ENCODE measurements around the gene SPRED3.

The SPRED3 gene

GRCh38 chr19:38383184-38383583 is 5.3 kb upstream of the SPRED3 start:
- DNase-seq (ENCODE audit: low spot score) = no peak
- no peak for TF ChIP-seq CTCF (IDR thresholded peaks at IDR 0.05; ENCODE audit: extremely low read depth, missing control alignments)

- DNase-seq (ENCODE audit: low spot score) = no peak
- no peak for TF ChIP-seq CTCF (IDR thresholded peaks at IDR 0.05; ENCODE audit: extremely low read depth, missing control alignments)
These were observed 4.8 kb upstream of the SPRED3 start for GRCh38 chr19:38383743-38384142.

- no peak for TF ChIP-seq CTCF (IDR thresholded peaks at IDR 0.05; ENCODE audit: extremely low read depth, missing control alignments)
- no peak for DNase-seq (ENCODE audit: low spot score)
These were observed 4.1 kb upstream of the SPRED3 start for GRCh38 chr19:38384209-38385027.

- DNase-seq (ENCODE audit: low spot score) = no peak
- no peak for TF ChIP-seq CTCF (IDR thresholded peaks at IDR 0.05; ENCODE audit: extremely low read depth, missing control alignments)
These were observed 3.3 kb upstream of the SPRED3 start for GRCh38 chr19:38385057-38385803.

- DNase-seq (ENCODE audit: low spot score) = peak; percentile 56
- no peak for TF ChIP-seq CTCF (IDR thresholded peaks at IDR 0.05; ENCODE audit: extremely low read depth, missing control alignments)
These were observed 2.7 kb upstream of the SPRED3 start for GRCh38 chr19:38385804-38386257.

- TF ChIP-seq CTCF (IDR thresholded peaks at IDR 0.05; ENCODE audit: extremely low read depth, missing control alignments) = no peak
These were observed 2.1 kb upstream of the SPRED3 start for GRCh38 chr19:38386300-38386970.

More at GRCh38 chr19:38386300-38386970, 2.1 kb upstream of the SPRED3 start:
- no peak for DNase-seq (ENCODE audit: low spot score)

Data from GM20000 (cell line).